Measurements from ENCODE around the gene NXF1. TPM values are rescaled to one million over a fixed set of nuclear protein-coding genes. Genes with fewer than 3 reads are reported as not detected.

Gene NXF1
- total RNA-seq (2014; rRNA removed), result 33.1 and 33.2 TPM in 2 replicates
- Bru-seq, nascent RNA, result percentile 78 among the genes with signal in this experiment
- BruChase-seq, experiment 1, labeled RNA remaining after a 6-hour chase, result percentile 96 among the genes with signal in this experiment
- BruChase-seq, experiment 2, labeled RNA remaining after a 2-hour chase, result percentile 96 among the genes with signal in this experiment
- long read RNA-seq, full-length matches to known transcripts, result 12 of 59 reads
- long read RNA-seq, partial matches to known transcripts, result 34 of 59 reads
- long read RNA-seq, other reads (novel, unspliced or antisense), result 13 of 59 reads

DNA sequence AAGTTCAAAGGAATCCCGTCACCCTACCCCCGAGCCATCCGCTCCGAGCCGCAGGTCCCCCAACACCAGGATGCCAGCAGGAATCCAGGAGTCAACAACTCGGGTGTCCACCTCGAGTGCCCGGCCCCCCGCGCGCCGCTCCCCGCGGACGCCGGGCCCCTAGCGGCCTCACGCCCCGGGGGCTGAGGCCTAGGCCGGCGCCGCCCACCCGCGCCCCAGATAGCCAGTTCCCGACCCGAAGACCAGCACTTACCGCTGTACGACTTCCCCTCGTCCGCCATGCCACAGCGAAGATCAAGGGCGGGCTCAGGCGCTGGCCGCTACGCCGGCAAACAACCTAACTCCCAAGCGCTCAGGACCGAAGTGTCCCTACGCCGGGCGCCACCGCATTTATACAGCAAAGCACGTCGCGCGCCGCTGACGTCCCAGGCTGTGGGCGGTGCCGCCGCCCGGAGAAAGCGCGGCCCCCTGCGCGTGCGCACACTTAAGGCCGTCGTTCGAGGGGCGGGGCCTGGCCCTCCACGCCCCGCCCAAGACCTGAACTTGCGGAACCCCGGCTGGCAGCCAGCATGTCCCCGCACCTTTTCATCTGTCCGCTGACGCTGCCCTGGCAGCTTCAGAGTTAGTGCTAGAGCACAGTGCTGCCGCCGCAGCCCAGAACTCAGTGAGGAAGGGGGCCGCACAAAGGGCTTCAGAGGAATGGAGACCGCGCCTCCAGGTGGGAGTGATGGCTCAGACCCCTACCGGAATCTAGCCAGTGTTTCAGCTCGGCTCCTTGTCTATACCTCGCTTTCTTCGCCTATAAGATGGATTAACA lies at the start of gene NXF1:
Gene NXF1 (minus strand): TSS at position 365 of the 817 bp plus-strand sequence. CDS start 84 bp downstream, at position 281.
- Histone ChIP-seq H3K9me3 (ENCODE audit: low read length) (no peaks in the 10 kb centered on the region), H3F3A (ENCODE audit: low read length, unreplicated experiment) (no peaks in the 10 kb centered on the region), H3K4me1 (ENCODE audit: insufficient read depth, low read length) (peaks cover 17% of the 10 kb centered on the region), H4K20me1 (ENCODE audit: low read length) (peaks cover 17% of the 10 kb centered on the region), H3K9me2 (replicated peaks; ENCODE audit: low read length) (no peaks in the 10 kb centered on the region), H3K36me3 (ENCODE audit: low read depth, low read length) (peaks cover 31% of the 10 kb centered on the region), H3K27ac (ENCODE audit: low read length) (no peak within 1 kb of the TSS), H3K27me3 (ENCODE audit: low read length) (no peaks in the 10 kb centered on the region), H3K79me2 (ENCODE audit: low read length) (peaks cover 29% of the 10 kb centered on the region), H2AFZ (ENCODE audit: low read length) (peak within 1 kb of the TSS; percentile 75), H3K4me3 (ENCODE audit: low read length) (peak within 1 kb of the TSS; percentile 93), H3K4me2 (ENCODE audit: low read length) (peak within 1 kb of the TSS; percentile 82), H3K9ac (ENCODE audit: low read length) (peak within 1 kb of the TSS; percentile 81)
- no TSS peak for BruUV-seq (replicated peaks)
- ATAC-seq (peak; percentile 86), DNase-seq (peak; percentile 99)
- TF ChIP-seq EZH2phosphoT487 (IDR thresholded peaks at IDR 0.05; ENCODE audit: borderline replicate concordance, low read length) (no peak), EZH2 (IDR thresholded peaks at IDR 0.05; ENCODE audit: low read length, unreplicated experiment) (no peak)
- TF ChIP-seq, protein P1, sequence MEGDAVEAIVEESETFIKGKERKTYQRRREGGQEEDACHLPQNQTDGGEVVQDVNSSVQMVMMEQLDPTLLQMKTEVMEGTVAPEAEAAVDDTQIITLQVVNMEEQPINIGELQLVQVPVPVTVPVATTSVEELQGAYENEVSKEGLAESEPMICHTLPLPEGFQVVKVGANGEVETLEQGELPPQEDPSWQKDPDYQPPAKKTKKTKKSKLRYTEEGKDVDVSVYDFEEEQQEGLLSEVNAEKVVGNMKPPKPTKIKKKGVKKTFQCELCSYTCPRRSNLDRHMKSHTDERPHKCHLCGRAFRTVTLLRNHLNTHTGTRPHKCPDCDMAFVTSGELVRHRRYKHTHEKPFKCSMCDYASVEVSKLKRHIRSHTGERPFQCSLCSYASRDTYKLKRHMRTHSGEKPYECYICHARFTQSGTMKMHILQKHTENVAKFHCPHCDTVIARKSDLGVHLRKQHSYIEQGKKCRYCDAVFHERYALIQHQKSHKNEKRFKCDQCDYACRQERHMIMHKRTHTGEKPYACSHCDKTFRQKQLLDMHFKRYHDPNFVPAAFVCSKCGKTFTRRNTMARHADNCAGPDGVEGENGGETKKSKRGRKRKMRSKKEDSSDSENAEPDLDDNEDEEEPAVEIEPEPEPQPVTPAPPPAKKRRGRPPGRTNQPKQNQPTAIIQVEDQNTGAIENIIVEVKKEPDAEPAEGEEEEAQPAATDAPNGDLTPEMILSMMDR (conservative IDR thresholded peaks at IDR 0.05; ENCODE audit: low read depth, low read length), result 0 out of 2 replicates have a peak, but pooled peaks have one; percentile 16
- intact Hi-C loops (cut with micrococcal nuclease), result loop anchor here (1.0 kb wide), 1 partner anchor 57 kb away; no protein-coding TSS in a partner anchor
- CTCF ChIA-PET, result interaction anchor here (1.3 kb wide), 1 partner anchor 18 kb away, joined by 4 read pairs; no protein-coding TSS in a partner anchor
- POLR2A ChIA-PET (ENCODE audit: unreplicated experiment), result interaction anchor here (0.5 to 1.6 kb wide), 3 partner anchors 11 to 52 kb away, joined by 3 to 8 read pairs (median 5); no protein-coding TSS in a partner anchor

GRCh38 chr11:62854013-62854824 lies 49.0 kb upstream of the NXF1 start:
- Histone ChIP-seq H3K4me1 (ENCODE audit: insufficient read depth, low read length) (peaks cover 31% of the 10 kb centered on the region), H4K20me1 (ENCODE audit: low read length) (peaks cover 43% of the 10 kb centered on the region), H3F3A (ENCODE audit: low read length, unreplicated experiment) (peaks cover 56% of the 10 kb centered on the region), H3K9ac (ENCODE audit: low read length) (peak overlapping the region; percentile 97), H3K9me2 (replicated peaks; ENCODE audit: low read length) (no peaks in the 10 kb centered on the region), H3K9me3 (ENCODE audit: low read length) (no peaks in the 10 kb centered on the region), H3K4me3 (ENCODE audit: low read length) (peak overlapping the region; percentile 93), H3K36me3 (ENCODE audit: low read depth, low read length) (peaks cover 41% of the 10 kb centered on the region), H3K27me3 (ENCODE audit: low read length) (no peaks in the 10 kb centered on the region), H3K27ac (ENCODE audit: low read length) (no peak overlapping the region), H2AFZ (ENCODE audit: low read length) (no peak overlapping the region), H3K4me2 (ENCODE audit: low read length) (peak overlapping the region; percentile 96), H3K79me2 (ENCODE audit: low read length) (peaks cover 67% of the 10 kb centered on the region)
- no TSS peak for BruUV-seq (replicated peaks)
- CTCF ChIA-PET, result interaction anchor here (0.6 to 0.9 kb wide), 2 partner anchors 22 to 30 kb away, joined by 3 to 5 read pairs; partner anchors contain the start of gene TEX54
- no peak for DNase-seq
- POLR2A ChIA-PET (ENCODE audit: unreplicated experiment), result interaction anchor here (0.5 to 0.7 kb wide), 2 partner anchors 13 to 27 kb away, joined by 3 to 5 read pairs; no protein-coding TSS in a partner anchor
- ATAC-seq, result no peak
- intact Hi-C loops (cut with micrococcal nuclease), result no loop called here
- TF ChIP-seq, protein P1 (conservative IDR thresholded peaks at IDR 0.05; ENCODE audit: low read depth, low read length), result no peak
- TF ChIP-seq EZH2 (IDR thresholded peaks at IDR 0.05; ENCODE audit: low read length, unreplicated experiment), result no peak
- no peak for TF ChIP-seq EZH2phosphoT487 (IDR thresholded peaks at IDR 0.05; ENCODE audit: borderline replicate concordance, low read length)
